Measurements from ENCODE around the gene EFCAB6. TPM values are rescaled to one million over a fixed set of nuclear protein-coding genes. Genes with fewer than 3 reads are reported as not detected.

The EFCAB6 gene
- total and polyA plus RNA-seq, 12 donors: 1.6 to 4.8 (median 2.9) TPM

DNA sequence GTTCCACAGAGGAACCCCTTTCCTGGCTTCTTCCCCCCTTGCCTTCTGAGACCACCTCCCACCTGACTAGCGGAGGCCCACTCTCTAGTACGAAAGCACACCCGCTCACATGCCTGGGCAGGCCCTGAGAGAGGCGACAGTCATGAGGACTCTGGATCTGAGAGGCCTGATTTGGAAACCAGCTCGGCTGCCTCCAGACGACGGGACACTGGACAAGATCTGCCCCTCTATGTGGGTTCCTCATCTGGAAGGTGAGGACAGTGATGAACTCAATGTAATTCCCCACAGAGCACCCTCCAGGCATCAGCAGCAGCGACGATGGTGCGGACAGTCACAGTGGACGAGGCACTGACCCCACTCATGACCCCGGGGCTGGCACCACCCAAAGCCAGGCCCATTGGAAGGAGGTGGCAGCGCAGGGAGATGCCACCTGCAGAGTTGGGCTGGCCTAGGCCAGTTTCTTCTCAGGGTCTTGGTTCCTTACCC is 42.7 kb upstream of the EFCAB6 start:
- Histone ChIP-seq H3K9me3 (replicated peaks in 1 of 3) (no peaks in the 10 kb centered on the region), H3K36me3 (replicated peaks in 1 of 2) (no peaks in the 10 kb centered on the region), H3K27ac (no peak overlapping the region), H3K4me1 (replicated peaks in 1 of 2) (no peaks in the 10 kb centered on the region), H3K27me3 (no peaks in the 10 kb centered on the region), H3K4me3 (no peak overlapping the region)
- intact Hi-C loops (cut with DNase I): no loop called here
- DNase-seq: no peak
- 90 to 94% (median 92%) methylated on average over 3 to 13 of the region's 13 CpGs for WGBS, 4 donors
- TF ChIP-seq CTCF (IDR thresholded peaks at IDR 0.05) (no peak), POLR2A (IDR thresholded peaks at IDR 0.05) (no peak)

DNA sequence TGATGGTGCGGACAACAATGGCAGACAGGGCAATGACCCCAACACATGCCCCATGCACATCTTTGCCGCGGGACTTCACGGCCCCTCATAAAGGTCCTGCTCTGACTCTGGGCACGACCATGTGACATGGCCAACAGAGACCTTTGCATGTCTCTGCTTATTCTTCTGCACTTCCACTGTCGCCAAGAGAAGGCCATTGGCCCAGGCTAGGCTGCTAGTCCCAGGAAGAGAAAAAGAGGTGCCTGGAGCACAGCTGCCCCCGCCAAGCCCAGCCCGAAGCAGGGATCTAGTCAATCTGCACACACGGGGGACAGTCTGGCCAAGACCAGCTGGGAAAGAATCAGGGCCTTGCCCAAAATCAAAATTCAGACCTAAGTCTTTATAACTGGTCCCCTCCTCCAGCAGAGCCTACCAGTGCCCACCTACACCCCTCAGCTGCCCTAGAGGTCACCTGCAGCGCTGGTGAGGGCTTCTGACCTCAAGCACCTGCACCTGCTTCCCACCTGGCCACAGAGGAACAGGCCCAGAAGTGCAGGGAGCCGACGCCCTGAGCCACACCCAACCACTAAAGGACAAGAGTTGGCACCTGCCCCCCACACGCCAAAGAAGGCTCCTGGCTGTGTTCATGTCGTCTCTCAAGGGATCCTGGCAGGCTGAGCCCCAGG is 42.1 kb upstream of the EFCAB6 start:
- 75 to 85% (median 80%) methylated on average over 9 to 14 of the region's 14 CpGs for WGBS, 4 donors
- Histone ChIP-seq H3K36me3 (replicated peaks in 1 of 2) (no peaks in the 10 kb centered on the region), H3K27me3 (no peaks in the 10 kb centered on the region), H3K4me1 (replicated peaks in 1 of 2) (no peaks in the 10 kb centered on the region), H3K27ac (no peak overlapping the region), H3K9me3 (replicated peaks in 1 of 3) (no peaks in the 10 kb centered on the region), H3K4me3 (no peak overlapping the region)
- intact Hi-C loops (cut with DNase I): no loop called here
- TF ChIP-seq CTCF (IDR thresholded peaks at IDR 0.05): no peak
- no peak for TF ChIP-seq POLR2A (IDR thresholded peaks at IDR 0.05)
- no peak for DNase-seq

DNA sequence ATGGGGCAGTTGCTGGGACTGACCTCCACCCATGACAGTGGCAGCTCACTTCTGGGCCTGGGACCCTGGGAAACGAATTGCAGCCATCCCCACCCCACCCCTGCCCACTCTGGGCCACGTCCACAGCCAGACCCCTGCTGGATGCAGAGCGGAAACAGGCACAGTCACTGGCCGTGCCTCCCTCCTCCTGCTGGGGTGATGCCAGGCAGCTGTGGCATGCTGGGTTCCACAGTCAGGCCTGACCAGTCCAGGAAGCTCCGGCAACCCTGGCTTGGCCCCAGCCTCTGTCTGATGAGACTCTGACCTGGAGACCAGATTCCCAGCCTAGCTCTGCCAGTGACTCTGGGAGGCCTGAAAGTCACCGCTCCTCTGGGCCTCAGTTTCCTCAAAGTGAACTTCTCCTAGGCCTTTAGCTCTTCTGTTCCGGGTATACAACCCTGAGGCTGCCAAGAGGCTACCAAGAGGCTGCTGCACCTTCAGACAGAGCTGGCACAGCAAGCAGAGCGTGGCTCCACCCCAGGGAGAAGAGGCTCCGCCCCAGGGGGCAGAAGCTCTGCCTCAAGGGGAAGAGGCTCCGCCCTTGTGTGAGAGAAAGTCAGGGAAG is 41.3 kb upstream of the EFCAB6 start:
- Histone ChIP-seq H3K4me3 (no peak overlapping the region), H3K4me1 (replicated peaks in 1 of 2) (no peaks in the 10 kb centered on the region), H3K27ac (no peak overlapping the region), H3K9me3 (replicated peaks in 1 of 3) (no peaks in the 10 kb centered on the region), H3K27me3 (no peaks in the 10 kb centered on the region), H3K36me3 (replicated peaks in 1 of 2) (no peaks in the 10 kb centered on the region)
- 78 to 84% (median 81%) methylated on average over 6 to 10 of the region's 10 CpGs for WGBS, 4 donors
- DNase-seq: no peak
- intact Hi-C loops (cut with DNase I): no loop called here
- no peak for TF ChIP-seq CTCF (IDR thresholded peaks at IDR 0.05)

DNA sequence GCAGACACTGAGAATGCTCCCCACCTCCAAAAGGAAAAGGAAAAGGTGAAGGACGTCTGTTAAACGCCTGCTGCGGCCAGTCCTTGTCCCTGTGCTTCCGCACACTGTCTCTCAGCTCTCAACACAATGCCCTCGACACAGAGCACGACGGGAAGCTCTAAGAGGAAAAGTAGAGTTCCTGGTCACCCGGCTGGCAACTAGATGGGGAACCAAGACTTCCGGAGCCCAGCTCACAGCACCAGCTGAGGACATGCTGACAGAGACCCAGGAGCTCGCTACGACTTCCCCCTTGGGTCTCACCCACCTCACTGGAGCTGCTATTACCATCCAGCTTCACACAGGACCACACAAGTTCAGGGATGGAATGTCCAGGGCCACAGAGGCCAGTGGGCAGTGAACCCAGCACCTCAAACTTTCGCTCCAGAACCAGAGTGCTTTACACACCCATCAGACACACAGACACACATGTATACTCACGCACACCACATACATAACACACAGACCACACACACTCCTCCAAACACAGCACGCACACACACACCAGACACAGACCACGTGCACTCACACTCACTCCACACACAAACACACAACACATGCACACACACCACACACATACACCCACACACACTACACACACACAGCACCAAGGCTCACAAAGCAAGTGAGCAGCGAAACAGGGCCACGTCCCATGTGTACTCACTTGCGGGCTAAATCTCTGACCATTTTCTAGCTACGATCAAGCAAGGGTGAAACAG is 40.6 kb upstream of the EFCAB6 start:
- no peak overlapping the region for H3K4me3 ChIP-seq
- WGBS, 4 donors: 66 to 87% (median 72%) methylated on average over 10 to 19 of the region's 19 CpGs
- H3K27ac ChIP-seq: no peak overlapping the region
- H3K4me1 ChIP-seq (replicated peaks in 1 of 2): no peaks in the 10 kb centered on the region
- peak in 2 of 7 donors; percentile 10 to 28 for DNase-seq
- no peaks in the 10 kb centered on the region for H3K27me3 ChIP-seq
- H3K9me3 ChIP-seq (replicated peaks in 1 of 3): no peaks in the 10 kb centered on the region
- no peaks in the 10 kb centered on the region for H3K36me3 ChIP-seq (replicated peaks in 1 of 2)
- no peak for TF ChIP-seq CTCF (IDR thresholded peaks at IDR 0.05)
- TF ChIP-seq POLR2A (IDR thresholded peaks at IDR 0.05): no peak
- intact Hi-C loops (cut with DNase I): no loop called here

All from adrenal gland (tissue), 12 donors.